Stomach (tissue), 9 donors: ENCODE measurements around the gene KIF3B. TPM values are rescaled to one million over a fixed set of nuclear protein-coding genes. Genes with fewer than 3 reads are reported as not detected.
A peak's percentile ranks its signal among the peaks of the same experiment; 100 is the strongest.

ENCODE experiments used
- DNase-seq, 2 donors: peaks; one replicate each; pipeline versions ENCODE4 v3.0.0 to v3.0.0-alpha.2; 2013 to 2019
- H3K27ac ChIP-seq, 5 donors: fragments of 200-600 bp in 4 of 5; sonication (generic) in 4 of 5; one replicate each; pipeline ENCODE4 v1.5.1; 2013 to 2019; ENCODE audit warnings: mild to moderate bottlenecking in 1 of 5, moderate library complexity in 1 of 5
- H3K27me3 ChIP-seq, 3 donors: fragments of 200-600 bp; sonication (generic); one replicate each; pipeline ENCODE4 v1.5.1; 2017 to 2019; ENCODE audit warnings: mixed run types in 1 of 3
- H3K36me3 ChIP-seq, 4 donors: fragments of 200-600 bp; sonication (generic); 1 replicate in 3 of 4; 2 replicates in 1 of 4; pipeline ENCODE4 v1.5.1; 2016 to 2019
- H3K4me1 ChIP-seq, 4 donors: fragments of 200-600 bp; sonication (generic); one replicate each; pipeline ENCODE4 v1.5.1; 2016 to 2019
- H3K4me3 ChIP-seq, 4 donors: fragments of 200-600 bp; sonication (generic) in 3 of 4; one replicate each; pipeline ENCODE4 v1.5.1; 2016 to 2019; ENCODE audit warnings: mild to moderate bottlenecking in 1 of 4
- H3K9me3 ChIP-seq, 4 donors: fragments of 200-600 bp; sonication (generic); one replicate each; pipeline ENCODE4 v1.5.1; 2016 to 2019
- CTCF ChIP-seq, 7 experiments: fragments of 450-650 bp in 4 of 7; fragments of 200-600 bp in 3 of 7; sonication (generic) in 3 of 7; IDR thresholded peaks; one replicate each; pipeline ENCODE4 v1.5.1; 2016 to 2019; ENCODE audit warnings: antibody characterized with exemption in 7 of 7, control low read depth in 2 of 7, mild to moderate bottlenecking in 1 of 7
- EP300 ChIP-seq: sonication (generic); formaldehyde crosslinking; IDR thresholded peaks from one replicate; pipeline ENCODE4 v1.6.1; 2017; ENCODE audit warnings: antibody characterized with exemption
- POLR2A ChIP-seq, 4 donors: fragments of 450-650 bp; IDR thresholded peaks; one replicate each; pipeline ENCODE4 v1.6.1; 2016; ENCODE audit warnings: antibody characterized with exemption in 4 of 4, control low read depth in 2 of 4, mild to moderate bottlenecking in 1 of 4, moderate library complexity in 1 of 4
- POLR2AphosphoS5 ChIP-seq, 3 donors: sonication (generic); formaldehyde crosslinking; IDR thresholded peaks; one replicate each; pipeline ENCODE4 v1.6.1; 2016; ENCODE audit warnings: antibody characterized with exemption in 3 of 3
- WGBS, 5 donors: extraction: QIAGEN DNeasy Blood & Tissue Kit in 3 of 5; methylation state at CpG; one replicate each; pipeline versions ENCODE4 v1.1.5 to v1.1.7; 2013 to 2018; 5-methylcytosine and 5-hydroxymethylcytosine counted together
- intact Hi-C: fragments of 100-400 bp; cut with DNase I; formaldehyde crosslinking; loops from one replicate; pipeline ENCODE4 v1.15.1; 2023; ENCODE audit warnings: low total_unique reads
- polyA plus RNA-seq, 3 donors: library from polyadenylated mRNA; stranded (reverse); fragments of 200-250 nt; gene quantifications; one replicate each; pipeline ENCODE4 v1.2.3, GENCODE V29; 2013
- total RNA-seq, 5 donors: library from RNA; depleted of rRNA; stranded (reverse); fragments of >200 nt; gene quantifications; one replicate each; pipeline versions ENCODE4 v1.1.0 to v1.2.3, GENCODE V29; 2014 to 2016
- donor health status: healthy with polysubstance abuse.
- donor health status: Bipolar disorder and iron deficiency.
- donor health status: healthy.

Gene KIF3B
- total and polyA plus RNA-seq, 8 donors, result 5.3 to 29.1 (median 21.0) TPM

- Histone ChIP-seq H3K36me3 (peaks cover 25 to 58% (median 46%) of the 10 kb centered on the region in 4 donors), H3K4me1 (peaks cover 2 to 23% (median 8%) of the 10 kb centered on the region in 4 donors), H3K27me3 (no peaks in the 10 kb centered on the region), H3K4me3 (no peak overlapping the region), H3K27ac (peak overlapping the region in 2 of 5 donors; percentile 5 to 59), H3K9me3 (no peaks in the 10 kb centered on the region)
- DNase-seq, result peak in 1 of 2 donors; percentile 38
- intact Hi-C loops, result no loop called here
- 83 to 89% (median 86%) methylated on average over 9 of the region's 9 CpGs for WGBS, 5 donors
- TF ChIP-seq CTCF (IDR thresholded peaks at IDR 0.05), result no peak
- TF ChIP-seq POLR2A (IDR thresholded peaks at IDR 0.05), result no peak
- TF ChIP-seq EP300, result no peak
- TF ChIP-seq POLR2AphosphoS5 (IDR thresholded peaks at IDR 0.05), result no peak
Observed at GRCh38 chr20:32327087-32327681, 49.7 kb downstream of the KIF3B start.

- Histone ChIP-seq H3K9me3 (no peaks in the 10 kb centered on the region), H3K4me1 (peaks cover 16 to 48% (median 26%) of the 10 kb centered on the region in 4 donors), H3K27me3 (no peaks in the 10 kb centered on the region), H3K27ac (no peak overlapping the region), H3K4me3 (no peak overlapping the region), H3K36me3 (peaks cover 25 to 79% (median 59%) of the 10 kb centered on the region in 4 donors)
- TF ChIP-seq POLR2A (IDR thresholded peaks at IDR 0.05) (no peak), CTCF (IDR thresholded peaks at IDR 0.05) (no peak), EP300 (no peak), POLR2AphosphoS5 (IDR thresholded peaks at IDR 0.05) (no peak)
- DNase-seq, result no peak
- intact Hi-C loops, result loop anchor here (10.0 kb wide), 1 partner anchor 155 kb away; no protein-coding TSS in a partner anchor
- 58 to 76% (median 69%) methylated on average over 7 of the region's 7 CpGs for WGBS, 5 donors
Observed at GRCh38 chr20:32329817-32330554, 52.5 kb downstream of the KIF3B start.

GRCh38 chr20:32330555-32330897 lies 53.1 kb downstream of the KIF3B start:
- H3K4me3 ChIP-seq, result no peak overlapping the region
- H3K9me3 ChIP-seq, result no peaks in the 10 kb centered on the region
- WGBS, 5 donors, result 57 to 72% (median 60%) methylated on average over 1 of the region's 1 CpG
- H3K4me1 ChIP-seq, result peaks cover 16 to 48% (median 26%) of the 10 kb centered on the region in 4 donors
- H3K27me3 ChIP-seq, result no peaks in the 10 kb centered on the region
- H3K27ac ChIP-seq, result no peak overlapping the region
- H3K36me3 ChIP-seq, result peaks cover 25 to 79% (median 59%) of the 10 kb centered on the region in 4 donors
- no peak for DNase-seq
- no peak for TF ChIP-seq CTCF (IDR thresholded peaks at IDR 0.05)
- intact Hi-C loops, result loop anchor here (10.0 kb wide), 1 partner anchor 154 kb away; no protein-coding TSS in a partner anchor

- Histone ChIP-seq H3K9me3 (no peaks in the 10 kb centered on the region), H3K4me3 (no peak overlapping the region), H3K4me1 (peaks cover 16 to 44% (median 26%) of the 10 kb centered on the region in 4 donors), H3K27me3 (no peaks in the 10 kb centered on the region), H3K36me3 (peaks cover 21 to 65% (median 50%) of the 10 kb centered on the region in 4 donors), H3K27ac (peak overlapping the region; percentile 35 to 85 (median 71))
- intact Hi-C loops, result loop anchor here (10.0 kb wide), 1 partner anchor 152 kb away; no protein-coding TSS in a partner anchor
- 37 to 52% (median 44%) methylated on average over 3 of the region's 3 CpGs for WGBS, 5 donors
- DNase-seq, result peak; percentile 42 to 60
- TF ChIP-seq POLR2A (IDR thresholded peaks at IDR 0.05), result no peak
- no peak for TF ChIP-seq CTCF (IDR thresholded peaks at IDR 0.05)
- TF ChIP-seq POLR2AphosphoS5 (IDR thresholded peaks at IDR 0.05), result no peak
- TF ChIP-seq EP300, result no peak
Observed at GRCh38 chr20:32332614-32333013, 55.2 kb downstream of the KIF3B start.
